ENCODE measurements around the gene NCBP1. TPM values are rescaled to one million over a fixed set of nuclear protein-coding genes. Genes with fewer than 3 reads are reported as not detected.
"Not testable (repeated sequence)": the region's sequence is repeated elsewhere in the genome, so short reads cannot be mapped to it uniquely, and the experiment has no call there.

Gene NCBP1
- total RNA-seq, 1 donor from 2014 or later: 16.6 TPM

GRCh38 chr9:97675655-97676054, 42.0 kb downstream of the NCBP1 start:
- no peak for ATAC-seq

- no peak for ATAC-seq
These were observed 48.6 kb downstream of the NCBP1 start for GRCh38 chr9:97682242-97682641.

GRCh38 chr9:97688654-97689053, 55.0 kb downstream of the NCBP1 start:
- ATAC-seq: no peak

- no peak for ATAC-seq
These were observed 56.0 kb downstream of the NCBP1 start for GRCh38 chr9:97689401-97690180.

- ATAC-seq: no peak
These were observed 61.1 kb downstream of the NCBP1 start for GRCh38 chr9:97694769-97695168.

GRCh38 chr9:97695390-97695789, 61.8 kb downstream of the NCBP1 start:
- ATAC-seq: no peak

GRCh38 chr9:97695995-97696802, 62.6 kb downstream of the NCBP1 start:
- ATAC-seq: no peak

GRCh38 chr9:97696803-97697601, 63.4 kb downstream of the NCBP1 start, which contains the start of gene XPA:
Gene XPA, minus strand, starts transcription at chr9:97697340. Its CDS starts 48 bp downstream, at chr9:97697292.
- peak; percentile 98 for ATAC-seq

- no peak for ATAC-seq
These were observed 64.2 kb downstream of the NCBP1 start for GRCh38 chr9:97697837-97698236.

- no peak for ATAC-seq
These were observed 65.2 kb downstream of the NCBP1 start for GRCh38 chr9:97698865-97699264.

GRCh38 chr9:97699281-97699680, 65.7 kb downstream of the NCBP1 start:
- ATAC-seq: not testable (repeated sequence)

GRCh38 chr9:97699824-97700223, 66.2 kb downstream of the NCBP1 start:
- ATAC-seq: not testable (repeated sequence)

- ATAC-seq: peak; percentile 85
These were observed 70.1 kb downstream of the NCBP1 start for GRCh38 chr9:97703437-97704344.

- peak; percentile 33 for ATAC-seq
These were observed 70.7 kb downstream of the NCBP1 start for GRCh38 chr9:97704345-97704677.

GRCh38 chr9:97704851-97705250, 71.2 kb downstream of the NCBP1 start:
- ATAC-seq: peak; percentile 75

- ATAC-seq: no peak
These were observed 71.8 kb downstream of the NCBP1 start for GRCh38 chr9:97705354-97705950.

GRCh38 chr9:97706246-97706645, 72.6 kb downstream of the NCBP1 start:
- ATAC-seq: no peak

GRCh38 chr9:97710356-97711222, 77.0 kb downstream of the NCBP1 start:
- peak; percentile 80 for ATAC-seq

- ATAC-seq: no peak
These were observed 77.6 kb downstream of the NCBP1 start for GRCh38 chr9:97711223-97711626.

- peak; percentile 74 for ATAC-seq
These were observed 80.8 kb downstream of the NCBP1 start for GRCh38 chr9:97714435-97714834.
